ENCODE results near the gene CSK.

Gene CSK

GRCh38 chr15:74812533-74812932, 30.7 kb downstream of the CSK start, which contains the start of gene LMAN1L:
Gene LMAN1L, plus strand, starts transcription at chr15:74812835. Its CDS starts 20 bp downstream, at chr15:74812855.
- Histone ChIP-seq H3K27me3 (ENCODE audit: insufficient read depth, poor library complexity, severe bottlenecking) (no peaks in the 10 kb centered on the region), H3K9me3 (ENCODE audit: severe bottlenecking) (no peaks in the 10 kb centered on the region), H3K4me3 (ENCODE audit: severe bottlenecking) (no peak within 1 kb of the TSS), H3K27ac (ENCODE audit: poor library complexity, severe bottlenecking) (no peak within 1 kb of the TSS), H3K36me3 (ENCODE audit: low read depth) (no peaks in the 10 kb centered on the region), H3K4me1 (ENCODE audit: insufficient read depth, poor library complexity, severe bottlenecking) (peaks cover 29% of the 10 kb centered on the region)
- DNase-seq (ENCODE audit: low spot score) (no peak), ATAC-seq (ENCODE audit: low read depth) (no peak)
- TF ChIP-seq CTCF (IDR thresholded peaks at IDR 0.05; ENCODE audit: poor library complexity, severe bottlenecking) = no peak

GRCh38 chr15:74815121-74815934, 33.4 kb downstream of the CSK start:
- TF ChIP-seq CTCF (IDR thresholded peaks at IDR 0.05; ENCODE audit: poor library complexity, severe bottlenecking) = no peak
- no peaks in the 10 kb centered on the region for H3K9me3 ChIP-seq (ENCODE audit: severe bottlenecking)
- H3K4me3 ChIP-seq (ENCODE audit: severe bottlenecking) = no peak overlapping the region
- no peak overlapping the region for H3K27ac ChIP-seq (ENCODE audit: poor library complexity, severe bottlenecking)
- DNase-seq (ENCODE audit: low spot score) = no peak
- no peaks in the 10 kb centered on the region for H3K27me3 ChIP-seq (ENCODE audit: insufficient read depth, poor library complexity, severe bottlenecking)
- no peak; the same call in 2 of the 3 replicates for ATAC-seq (ENCODE audit: low read depth)
- no peaks in the 10 kb centered on the region for H3K36me3 ChIP-seq (ENCODE audit: low read depth)
- H3K4me1 ChIP-seq (ENCODE audit: insufficient read depth, poor library complexity, severe bottlenecking) = peaks cover 22% of the 10 kb centered on the region

GRCh38 chr15:74815961-74816360, 34.1 kb downstream of the CSK start:
- Histone ChIP-seq H3K4me3 (ENCODE audit: severe bottlenecking) (no peak overlapping the region), H3K4me1 (ENCODE audit: insufficient read depth, poor library complexity, severe bottlenecking) (peaks cover 21% of the 10 kb centered on the region), H3K9me3 (ENCODE audit: severe bottlenecking) (no peaks in the 10 kb centered on the region), H3K27me3 (ENCODE audit: insufficient read depth, poor library complexity, severe bottlenecking) (no peaks in the 10 kb centered on the region), H3K36me3 (ENCODE audit: low read depth) (no peaks in the 10 kb centered on the region), H3K27ac (ENCODE audit: poor library complexity, severe bottlenecking) (no peak overlapping the region)
- TF ChIP-seq CTCF (IDR thresholded peaks at IDR 0.05; ENCODE audit: poor library complexity, severe bottlenecking) = no peak
- DNase-seq (ENCODE audit: low spot score) (no peak), ATAC-seq (ENCODE audit: low read depth) (no peak)

- H3K27me3 ChIP-seq (ENCODE audit: insufficient read depth, poor library complexity, severe bottlenecking) = no peaks in the 10 kb centered on the region
- TF ChIP-seq CTCF (IDR thresholded peaks at IDR 0.05; ENCODE audit: poor library complexity, severe bottlenecking) = no peak
- H3K9me3 ChIP-seq (ENCODE audit: severe bottlenecking) = no peaks in the 10 kb centered on the region
- no peaks in the 10 kb centered on the region for H3K36me3 ChIP-seq (ENCODE audit: low read depth)
- peaks cover 21% of the 10 kb centered on the region for H3K4me1 ChIP-seq (ENCODE audit: insufficient read depth, poor library complexity, severe bottlenecking)
- DNase-seq (ENCODE audit: low spot score) (no peak), ATAC-seq (ENCODE audit: low read depth) (peak; percentile 9; the same call in 2 of the 3 replicates)
- peak overlapping the region; percentile 32 for H3K27ac ChIP-seq (ENCODE audit: poor library complexity, severe bottlenecking)
- H3K4me3 ChIP-seq (ENCODE audit: severe bottlenecking) = no peak overlapping the region
Measured at GRCh38 chr15:74816624-74817369, 34.9 kb downstream of the CSK start.

Data from RWPE2 (cell line).